Thoracic aorta (tissue), 2 donors: Measurements from ENCODE around the gene NLRP6. TPM values are rescaled to one million over a fixed set of nuclear protein-coding genes. Genes with fewer than 3 reads are reported as not detected.
A peak's percentile ranks its signal among the peaks of the same experiment; 100 is the strongest.
"Not testable (repeated sequence)": the region's sequence is repeated elsewhere in the genome, so short reads cannot be mapped to it uniquely, and the experiment has no call there.

Source experiments
- ATAC-seq: fragments of 150-250 bp; one replicate; pipeline ENCODE4 v1.8.0; 2017; ENCODE audit warnings: low read depth; ENCODE audit not compliant: insufficient number of reproducible peaks, low FRiP score
- DNase-seq: peaks from one replicate; pipeline ENCODE4 v3.0.0-alpha.2; 2020; ENCODE audit warnings: low spot score
- H3K27ac ChIP-seq, 2 donors: fragments of 200-600 bp; sonication (generic); 1 replicate in 1 of 2; 2 replicates in 1 of 2; pipeline ENCODE4 v1.5.1; 2016; ENCODE audit warnings: mild to moderate bottlenecking in 2 of 2, moderate library complexity in 2 of 2
- H3K27me3 ChIP-seq: fragments of 200-600 bp; sonication (generic); replicated peaks from 2 replicates; pipeline ENCODE4 v1.6.0; 2016; ENCODE audit warnings: mild to moderate bottlenecking; ENCODE audit not compliant: insufficient read depth
- H3K36me3 ChIP-seq: fragments of 200-600 bp; sonication (generic); one replicate; pipeline ENCODE4 v1.5.1; 2016
- H3K4me1 ChIP-seq, 2 donors: fragments of 200-600 bp; sonication (generic); 1 replicate in 1 of 2; 2 replicates in 1 of 2; pipeline versions ENCODE4 v1.5.1 to v1.6.0; 2016; ENCODE audit warnings: low read depth in 2 of 2, mild to moderate bottlenecking in 1 of 2; ENCODE audit not compliant: control insufficient read depth in 1 of 2
- H3K4me3 ChIP-seq: fragments of 200-600 bp; sonication (generic); 2 replicates; pipeline ENCODE4 v1.5.1; 2016; ENCODE audit warnings: mild to moderate bottlenecking
- H3K9me3 ChIP-seq: fragments of 200-600 bp; sonication (generic); 2 replicates; pipeline ENCODE4 v1.5.1; 2016
- CTCF ChIP-seq: fragments of 200-600 bp; sonication (generic); IDR thresholded peaks from one replicate; pipeline ENCODE4 v1.5.1; 2019; ENCODE audit warnings: antibody characterized with exemption
- total RNA-seq, 2 donors: library from RNA; depleted of rRNA; stranded (reverse); fragments of >200 nt; gene quantifications; one replicate each; pipeline versions ENCODE4 v1.1.0 to v1.2.3, GENCODE V29; 2016

The NLRP6 gene
- total RNA-seq, 2 donors from 2014 or later = 5.6 to 6.6 TPM

DNA sequence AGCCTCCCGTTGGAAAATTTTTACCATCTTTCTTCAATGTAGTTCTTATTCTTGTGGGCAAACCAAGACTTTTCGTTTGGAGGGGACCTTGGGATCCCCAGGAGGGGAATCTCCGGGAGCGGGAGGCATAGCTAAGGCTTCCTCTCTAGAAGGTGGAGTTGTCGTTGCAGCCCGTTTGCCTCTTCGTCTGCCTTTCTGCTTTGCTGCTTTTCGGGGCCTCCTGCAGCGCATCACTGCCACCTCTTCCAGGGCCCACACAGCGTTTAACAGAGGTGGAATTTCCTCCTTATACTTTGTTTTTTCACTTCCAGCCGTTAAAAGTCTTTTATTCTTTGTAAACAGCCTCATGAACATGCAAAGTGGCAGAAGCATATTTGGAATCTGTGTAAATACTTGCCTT lies 45.9 kb downstream of the NLRP6 start:
- Histone ChIP-seq H3K4me3 (no peak overlapping the region), H3K27ac (peak overlapping the region in 1 of 2 donors; percentile 70), H3K36me3 (no peaks in the 10 kb centered on the region), H3K9me3 (no peaks in the 10 kb centered on the region), H3K4me1 (peaks cover 22 to 33% of the 10 kb centered on the region in 2 donors), H3K27me3 (no peaks in the 10 kb centered on the region)
- no peak for TF ChIP-seq CTCF
- no peak for ATAC-seq
- no peak for DNase-seq

GRCh38 chr11:324593-325517 lies 46.6 kb downstream of the NLRP6 start:
- H3K27ac ChIP-seq = peak overlapping the region; percentile 70 to 80
- peaks cover 22 to 33% of the 10 kb centered on the region in 2 donors for H3K4me1 ChIP-seq
- not testable (repeated sequence) for H3K9me3 ChIP-seq, DNase-seq, H3K27me3 ChIP-seq, H3K36me3 ChIP-seq, ATAC-seq
- peak overlapping the region; percentile 48 for H3K4me3 ChIP-seq

- Histone ChIP-seq H3K36me3 (no peaks in the 10 kb centered on the region), H3K4me3 (no peak overlapping the region), H3K9me3 (no peaks in the 10 kb centered on the region), H3K27me3 (no peaks in the 10 kb centered on the region), H3K27ac (peak overlapping the region; percentile 70 to 80), H3K4me1 (peaks cover 22 to 33% of the 10 kb centered on the region in 2 donors)
- DNase-seq (no peak), ATAC-seq (no peak)
- TF ChIP-seq CTCF = no peak
These were observed 47.8 kb downstream of the NLRP6 start for GRCh38 chr11:325796-326591.

DNA sequence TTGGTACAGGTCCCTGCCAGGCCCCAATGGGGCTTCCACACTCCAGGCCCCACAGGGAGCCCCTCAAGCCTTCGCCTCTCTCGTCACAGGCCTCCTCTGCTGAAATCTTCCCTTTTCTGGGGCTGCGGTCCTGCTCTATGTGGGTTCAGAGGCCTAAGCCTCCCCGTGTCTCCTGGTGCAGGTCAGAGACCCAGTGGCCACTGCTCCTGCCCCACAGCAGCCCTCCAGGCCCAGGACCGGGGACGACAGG lies 48.3 kb downstream of the NLRP6 start:
- H3K36me3 ChIP-seq = no peaks in the 10 kb centered on the region
- H3K4me3 ChIP-seq = no peak overlapping the region
- no peaks in the 10 kb centered on the region for H3K9me3 ChIP-seq
- no peaks in the 10 kb centered on the region for H3K27me3 ChIP-seq
- ATAC-seq (no peak), DNase-seq (no peak)
- no peak for TF ChIP-seq CTCF
- peak overlapping the region; percentile 70 to 80 for H3K27ac ChIP-seq
- H3K4me1 ChIP-seq = peaks cover 22 to 33% of the 10 kb centered on the region in 2 donors

- H3K4me1 ChIP-seq = peaks cover 22 to 33% of the 10 kb centered on the region in 2 donors
- ATAC-seq (peak; percentile 22), DNase-seq (peak; percentile 38)
- H3K9me3 ChIP-seq = no peaks in the 10 kb centered on the region
- H3K36me3 ChIP-seq = no peaks in the 10 kb centered on the region
- H3K27me3 ChIP-seq = no peaks in the 10 kb centered on the region
- TF ChIP-seq CTCF = no peak
- H3K27ac ChIP-seq = peak overlapping the region; percentile 70 to 80
- H3K4me3 ChIP-seq = peak overlapping the region; percentile 43
These were observed 48.8 kb downstream of the NLRP6 start for GRCh38 chr11:326842-327580.
